SK-N-DZ (cell line): ENCODE data around the gene ANKRD44.

Experiments used
- DNase-seq: peaks from one replicate; pipeline ENCODE4 v3.0.0-alpha.2; 2015; ENCODE audit warnings: low spot score

ANKRD44 gene

DNA sequence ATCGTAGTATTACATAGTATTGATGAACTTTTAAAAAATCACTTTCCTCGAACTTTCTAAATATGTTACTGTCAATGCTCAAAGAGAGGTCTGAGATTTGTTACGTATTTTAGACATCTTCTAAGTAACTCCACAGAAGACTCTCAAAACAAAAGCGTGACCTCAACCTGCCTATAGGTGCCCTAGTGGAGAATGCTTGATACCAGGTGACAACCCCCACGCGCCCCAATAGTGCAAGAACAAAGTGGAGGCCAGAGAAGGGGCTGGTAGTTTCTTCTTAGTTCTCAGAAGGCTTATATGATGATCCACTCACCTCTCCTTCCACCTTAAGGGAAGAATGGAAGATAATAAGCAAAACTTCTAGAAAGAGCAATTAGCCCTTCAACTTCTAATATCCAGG lies 102.6 kb downstream of the ANKRD44 start:
- no peak for DNase-seq

DNA sequence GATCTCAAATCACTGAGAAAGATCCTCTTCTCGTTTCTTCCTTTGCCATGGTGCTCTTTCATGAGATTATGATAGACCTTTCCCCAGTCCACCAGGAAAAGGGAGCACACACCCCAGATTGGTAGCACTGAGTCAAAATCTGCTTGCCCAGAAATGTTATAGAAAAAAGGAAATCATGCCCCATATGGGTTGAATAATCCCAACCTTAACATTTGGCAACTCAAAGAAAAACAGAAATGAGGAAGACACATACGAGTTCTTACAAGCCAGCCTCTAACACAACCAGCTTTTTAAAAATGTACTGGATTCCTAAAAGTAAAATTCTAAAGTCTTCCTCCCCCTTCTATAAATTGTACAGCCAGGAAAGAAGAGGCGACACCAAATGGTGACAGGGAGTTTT lies 103.0 kb downstream of the ANKRD44 start:
- DNase-seq = no peak

DNA sequence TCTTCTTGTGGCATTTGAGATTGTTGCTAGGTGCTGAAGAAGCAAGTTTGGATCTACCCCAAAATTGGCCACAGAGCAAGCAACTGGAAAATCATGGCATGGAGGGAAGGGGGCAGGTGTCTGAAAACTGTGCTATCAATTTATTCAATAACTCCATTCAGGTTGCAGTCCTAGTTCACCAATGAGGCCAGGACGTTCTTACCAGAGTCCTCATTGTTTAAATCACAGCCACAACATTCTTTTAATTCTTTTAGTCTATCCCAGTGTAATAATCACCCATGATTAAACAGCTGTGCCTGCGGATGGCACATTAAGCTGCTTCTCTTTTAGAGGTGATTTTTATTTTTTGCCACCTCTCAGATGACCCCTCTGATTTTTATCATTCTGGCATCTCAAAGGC lies 103.5 kb downstream of the ANKRD44 start:
- DNase-seq = no peak

- no peak for DNase-seq
Observed at GRCh38 chr2:197205585-197206215, 104.9 kb downstream of the ANKRD44 start.

- no peak for DNase-seq
Observed at GRCh38 chr2:197204519-197205250, 105.9 kb downstream of the ANKRD44 start.

GRCh38 chr2:197201874-197202273 lies 108.7 kb downstream of the ANKRD44 start:
- DNase-seq = no peak

- no peak for DNase-seq
Observed at GRCh38 chr2:197200762-197201058, 109.9 kb downstream of the ANKRD44 start.

DNA sequence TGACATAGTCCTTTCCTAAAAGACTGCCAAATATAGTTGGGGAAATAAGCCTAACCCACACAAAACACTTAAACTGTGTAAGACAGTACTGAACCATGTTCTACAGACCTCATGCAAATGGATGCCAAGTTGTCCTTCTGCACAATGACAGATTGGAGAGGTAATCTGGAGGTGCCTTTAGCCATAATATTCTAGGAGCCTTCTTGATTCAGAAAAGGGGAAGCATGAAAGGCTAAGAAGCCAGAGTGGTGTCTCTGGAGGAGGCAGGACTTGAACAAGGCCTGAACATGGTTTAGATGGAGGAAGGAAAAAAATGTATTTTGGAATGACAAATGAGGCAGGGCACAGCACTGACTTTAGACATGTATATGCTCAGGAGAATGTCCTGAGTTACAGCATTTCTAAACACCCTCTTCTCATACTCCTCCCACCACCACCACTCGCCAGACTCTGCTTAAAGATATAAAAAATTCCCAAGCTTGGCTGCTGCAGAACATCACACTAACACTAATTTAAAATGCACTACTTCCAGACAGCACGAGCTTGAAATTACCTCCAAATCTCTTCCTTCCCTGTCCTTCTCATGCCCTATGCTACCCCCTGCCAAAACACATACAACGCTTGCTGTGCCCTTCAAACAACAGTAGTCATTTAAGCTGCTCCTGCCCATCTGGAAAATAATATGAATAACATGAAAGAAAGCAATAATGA lies 110.4 kb downstream of the ANKRD44 start:
- no peak for DNase-seq

DNA sequence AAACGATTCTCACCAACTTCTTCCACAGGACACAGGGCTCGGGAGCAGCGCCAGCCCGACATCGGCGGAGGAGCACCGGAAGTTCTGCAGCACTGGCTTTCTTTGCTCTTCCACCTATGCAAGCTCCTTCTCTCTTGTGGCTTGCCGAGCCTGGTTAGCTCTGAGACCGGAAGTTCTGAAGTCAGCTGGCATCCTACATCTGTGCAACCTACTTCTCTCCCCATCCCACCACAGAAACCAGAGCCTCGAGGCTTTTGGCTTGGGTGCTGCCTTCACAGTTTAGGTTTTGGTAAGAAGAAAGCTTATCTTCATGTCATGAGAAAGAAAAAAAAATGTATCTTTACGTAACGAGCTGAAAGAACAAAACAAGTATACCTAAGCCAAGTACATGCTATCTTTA lies 111.7 kb downstream of the ANKRD44 start:
- no peak for DNase-seq

DNA sequence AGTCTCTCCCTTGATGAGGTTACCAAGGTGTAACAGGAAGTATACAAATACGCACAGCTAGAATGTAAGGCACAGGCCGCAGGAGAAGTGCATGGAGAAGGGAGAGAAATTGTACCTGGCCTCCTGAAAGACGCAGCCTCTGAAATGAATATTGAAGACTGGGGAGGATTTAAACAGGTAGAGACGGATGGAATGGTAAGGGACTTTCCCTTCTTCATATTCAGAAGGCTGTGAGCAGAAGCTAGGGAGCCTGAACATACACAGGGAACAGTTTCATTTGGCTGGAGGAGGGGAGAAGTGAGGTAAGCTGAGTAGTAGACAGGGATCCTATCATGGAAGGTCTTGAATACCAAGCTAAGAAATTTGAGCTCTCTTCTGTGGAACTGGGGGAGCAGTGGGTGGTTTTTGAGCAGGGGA lies 112.7 kb downstream of the ANKRD44 start:
- no peak for DNase-seq

DNA sequence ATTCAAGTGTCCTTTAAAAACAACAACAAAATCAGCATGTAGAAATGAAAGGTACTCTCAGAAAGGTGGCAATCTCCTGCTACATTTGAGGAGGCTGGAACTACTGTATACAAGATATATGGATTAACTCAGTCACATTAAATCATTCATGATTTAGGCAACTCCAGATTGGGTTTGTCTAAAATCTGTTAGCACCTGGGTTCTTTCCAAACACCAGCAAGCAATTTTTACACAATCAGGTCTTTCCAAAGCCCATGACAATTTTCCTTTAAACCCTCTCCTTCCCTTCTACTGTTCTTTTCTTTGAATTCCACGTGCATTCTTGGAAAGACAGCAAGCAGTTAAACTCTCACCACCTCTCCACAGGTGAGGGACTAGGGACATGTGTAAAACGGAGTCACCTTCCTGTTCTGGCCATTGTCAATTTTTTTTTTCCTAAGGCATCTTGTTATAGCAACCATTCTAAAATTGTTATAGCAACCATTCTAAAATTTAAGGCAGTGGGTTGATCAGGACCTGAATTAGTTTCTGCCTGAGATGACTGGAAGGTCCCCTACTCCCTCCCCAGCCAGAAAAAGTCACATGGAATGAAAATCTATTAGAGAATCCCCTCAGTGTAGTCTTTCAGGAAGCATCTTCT lies 113.9 kb downstream of the ANKRD44 start:
- DNase-seq = no peak

- no peak for DNase-seq
Observed at GRCh38 chr2:197195518-197195917, 115.1 kb downstream of the ANKRD44 start.

DNA sequence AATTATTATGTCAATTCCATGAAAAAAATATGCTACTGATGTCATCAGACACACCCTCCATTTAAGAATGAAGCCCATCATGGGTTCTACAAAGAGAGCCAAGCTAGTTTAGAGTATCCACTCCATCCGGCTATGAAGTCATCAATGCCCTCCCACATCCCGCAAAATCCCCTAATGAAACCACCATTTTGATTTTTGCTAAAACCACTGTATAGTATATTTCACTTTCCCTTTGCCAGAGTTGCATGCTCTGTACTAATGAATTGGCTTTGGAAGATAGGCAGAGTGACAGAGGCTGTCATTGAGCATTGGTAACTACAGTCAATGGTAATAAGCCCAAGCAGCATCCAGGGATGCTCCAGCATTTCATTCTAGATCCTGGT lies 118.6 kb downstream of the ANKRD44 start:
- DNase-seq = no peak

- DNase-seq = peak; percentile 49
Observed at GRCh38 chr2:197191177-197191939, 119.2 kb downstream of the ANKRD44 start.

- no peak for DNase-seq
Observed at GRCh38 chr2:197190100-197190432, 120.5 kb downstream of the ANKRD44 start.

DNA sequence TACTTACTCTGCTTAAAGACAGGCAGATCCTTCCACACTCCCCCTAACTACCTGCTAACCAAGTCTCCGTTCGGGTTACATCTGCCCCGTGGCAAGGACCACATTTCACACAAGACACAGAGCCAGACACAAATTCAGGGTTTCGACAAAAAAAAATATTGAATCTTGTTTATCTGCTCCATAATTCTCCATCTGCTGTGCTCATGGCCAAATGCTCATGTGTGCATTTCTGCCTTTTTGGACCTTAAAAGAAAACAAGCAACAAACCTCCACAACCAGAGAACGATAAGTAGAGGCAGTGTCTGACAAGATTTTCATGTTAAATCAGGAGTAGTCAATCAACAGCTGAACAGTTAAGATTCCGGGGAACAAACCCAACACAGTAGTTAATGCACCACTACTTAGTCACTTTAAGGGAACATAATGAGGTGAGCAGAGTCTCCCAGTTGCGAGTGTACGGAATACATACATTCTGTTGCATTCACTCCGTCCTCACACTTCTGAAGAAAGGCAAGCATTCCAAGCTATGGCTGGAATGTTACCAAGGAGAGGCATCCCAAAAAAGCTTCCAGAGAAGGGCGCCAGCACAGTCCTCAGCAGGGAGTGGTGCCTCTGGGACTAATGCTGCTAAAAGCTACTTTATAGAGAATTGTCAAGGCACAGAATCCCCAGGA lies 121.0 kb downstream of the ANKRD44 start:
- DNase-seq = no peak

GRCh38 chr2:197185676-197186075 lies 124.9 kb downstream of the ANKRD44 start:
- DNase-seq = no peak

- DNase-seq = peak; percentile 52
Observed at GRCh38 chr2:197184959-197185586, 125.5 kb downstream of the ANKRD44 start.

- no peak for DNase-seq
Observed at GRCh38 chr2:197183355-197183754, 127.2 kb downstream of the ANKRD44 start.

GRCh38 chr2:197182668-197183067 lies 127.9 kb downstream of the ANKRD44 start:
- no peak for DNase-seq

DNA sequence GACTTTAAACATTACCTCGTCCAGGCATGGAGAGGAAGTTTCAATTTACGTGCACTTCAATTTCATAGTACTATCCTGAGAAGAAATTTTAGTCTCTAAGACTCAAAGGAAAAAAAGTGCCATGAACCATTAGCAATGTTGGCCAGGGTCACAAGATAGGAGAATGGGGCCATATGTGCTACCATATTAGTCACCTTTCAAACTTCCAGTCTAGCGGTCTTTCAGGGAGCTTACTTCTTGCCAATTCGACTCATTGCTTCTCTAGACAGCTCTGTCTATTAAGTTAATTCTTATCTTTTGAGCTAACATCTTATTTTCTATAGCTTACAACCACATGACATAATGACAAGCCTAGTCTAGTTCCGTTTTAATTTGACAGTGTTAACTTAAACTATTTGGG lies 129.1 kb downstream of the ANKRD44 start:
- no peak for DNase-seq
